K562 (cell line): Measurements from ENCODE around the gene ZNF433. TPM values are rescaled to one million over a fixed set of nuclear protein-coding genes. Genes with fewer than 3 reads are reported as not detected.

Experiments used
- EP400 ChIP-seq: fragments of 450-650 bp; IDR thresholded peaks from 2 replicates; pipeline ENCODE4 v1.6.1; 2017; ENCODE audit warnings: antibody characterized with exemption, mild to moderate bottlenecking, moderate library complexity
- JUN ChIP-seq, 2 experiments: sonication (generic) in 1 of 2; formaldehyde crosslinking in 1 of 2; IDR thresholded peaks; 2 replicates each; pipeline versions ENCODE4 v1.6.1 to v1.8.0; 2012 to 2022; ENCODE audit warnings: borderline replicate concordance in 2 of 2, mild to moderate bottlenecking in 2 of 2, improper control_type of control experiment in 1 of 2, low read depth in 1 of 2, low read length in 1 of 2, missing genetic modification reagents in 1 of 2
- MBD2 ChIP-seq: sonication (generic); IDR thresholded peaks from 2 replicates; pipeline ENCODE4 v1.6.1; 2016; ENCODE audit warnings: low read depth, borderline replicate concordance
- YY1 ChIP-seq, 3 experiments: IDR thresholded peaks; 2 replicates each; pipeline ENCODE4 v1.6.1; 2011; ENCODE audit warnings: low read length in 2 of 3, mild to moderate bottlenecking in 2 of 3, moderate library complexity in 2 of 3, borderline replicate concordance in 1 of 3, control low read depth in 1 of 3, low read depth in 1 of 3; ENCODE audit not compliant: insufficient read depth in 3 of 3, insufficient replicate concordance in 2 of 3, control insufficient read depth in 1 of 3, insufficient read length in 1 of 3; ENCODE audit errors: extremely low read depth in 1 of 3
- polyA plus RNA-seq, 8 experiments: library from polyadenylated mRNA; depleted of rRNA in 4 of 8; stranded (reverse) in 5 of 8; unstranded in 3 of 8; fragments of >200 nt; fragmentation: Nextera tagmentation in 2 of 8; fragmentation: Illumina TruSeq in 1 of 8; extraction: Ambion mirVana in 2 of 8; extraction: Trizol in 1 of 8; gene quantifications; 2 replicates each; pipeline versions ENCODE4 v1.2.1 to v1.2.3, GENCODE V29; 2011 to 2014; ENCODE audit warnings: inconsistent platforms in 1 of 8, missing spikeins in 1 of 8
- total RNA-seq, 7 experiments: library from RNA; depleted of rRNA in 6 of 7; stranded (reverse); fragments of >200 nt in 6 of 7; fragmentation: Illumina TruSeq in 2 of 7; extraction: Trizol in 2 of 7; gene quantifications; 2 replicates each; pipeline versions ENCODE4 v1.2.1 to v1.2.3, GENCODE V29; 2011 to 2021; ENCODE audit warnings: low replicate concordance in 1 of 7
- TF ChIP-seq, protein P1 (sequence below), 2 experiments: IDR thresholded peaks; 2 replicates each; pipeline ENCODE4 v1.6.1; 2011; ENCODE audit warnings: borderline replicate concordance in 1 of 2, control low read depth in 1 of 2, low read depth in 1 of 2, low read length in 1 of 2, mild to moderate bottlenecking in 1 of 2, mixed read lengths in 1 of 2, moderate library complexity in 1 of 2; ENCODE audit not compliant: insufficient read depth in 1 of 2, insufficient read length in 1 of 2, poor library complexity in 1 of 2, severe bottlenecking in 1 of 2; ENCODE audit errors: extremely low read depth in 1 of 2
- TF ChIP-seq, protein P2 (sequence below): sonication (generic); formaldehyde crosslinking; IDR thresholded peaks from 2 replicates; pipeline ENCODE4 v1.8.0; 2022; ENCODE audit warnings: mild to moderate bottlenecking, missing genetic modification reagents, borderline replicate concordance
- TF ChIP-seq, protein P3 (sequence below), 2 experiments: fragments of 450-650 bp; IDR thresholded peaks; 2 replicates each; pipeline ENCODE4 v1.6.1; 2016; ENCODE audit warnings: mild to moderate bottlenecking in 2 of 2, borderline replicate concordance in 1 of 2, low read depth in 1 of 2, moderate library complexity in 1 of 2
- TF ChIP-seq, protein P4 (sequence below): sonication (generic); formaldehyde crosslinking; IDR thresholded peaks from 2 replicates; pipeline ENCODE4 v1.8.0; 2022; ENCODE audit warnings: mild to moderate bottlenecking, missing genetic modification reagents

The ZNF433 gene
- total and polyA plus RNA-seq, 9 of the 15 experiments (the other 6 are each of a cell fraction or from before 2014, with no cell fraction given): 2.0 to 4.1 (median 2.9) TPM

DNA sequence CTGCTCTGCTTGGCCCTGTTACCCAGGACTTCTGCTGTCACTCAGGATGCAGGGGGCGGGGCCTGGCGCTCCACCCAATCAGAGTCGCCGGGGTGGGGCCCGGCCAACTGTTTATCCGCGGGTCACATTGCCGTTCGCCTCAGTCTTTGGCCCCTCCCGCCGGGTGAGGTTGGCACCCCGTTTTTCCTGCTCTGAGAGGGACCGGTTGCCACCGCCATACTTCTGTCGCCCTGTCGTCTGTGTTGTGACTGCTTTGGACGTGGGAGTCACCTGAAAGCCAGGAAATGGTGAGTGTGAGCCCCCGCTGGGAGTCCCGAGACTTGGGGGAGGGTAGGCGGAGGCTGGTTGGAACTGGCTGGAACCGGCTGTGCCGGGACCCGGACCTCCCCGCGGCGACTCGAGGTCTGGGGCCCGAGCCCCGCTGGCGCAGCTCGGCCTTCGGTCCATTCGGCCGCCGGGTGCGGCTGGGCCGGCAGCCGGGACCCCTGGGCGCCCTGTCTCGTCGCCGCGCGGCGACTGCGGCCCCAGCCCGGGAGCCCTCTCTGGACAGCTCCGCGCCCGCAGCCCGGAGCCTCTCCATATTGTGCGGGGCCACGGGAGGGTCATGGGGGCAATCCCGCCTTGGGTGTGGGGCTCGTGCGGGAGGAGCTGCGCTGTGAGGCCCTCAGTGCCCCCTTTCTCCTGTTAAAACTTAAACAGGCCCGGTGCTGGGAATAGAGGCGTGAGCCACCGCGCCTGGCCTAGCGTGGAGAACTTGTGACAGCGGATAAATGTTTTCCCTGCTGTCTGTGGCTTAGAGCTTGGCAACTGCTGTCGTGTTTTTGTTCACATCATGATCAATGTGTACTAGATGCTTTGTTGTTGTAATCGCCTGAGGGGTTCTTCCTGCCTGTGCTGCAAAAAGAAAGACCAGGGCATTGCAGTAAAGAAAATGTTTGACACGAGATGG, 29.4 kb upstream of the ZNF433 start, which contains the start of gene ZNF844 (continued):
- TF ChIP-seq JUN (IDR thresholded peaks at IDR 0.05; ENCODE audit: borderline replicate concordance, low read depth, low read length): no peak
- TF ChIP-seq JUN (CRISPR knock-in tag; IDR thresholded peaks at IDR 0.05; ENCODE audit: borderline replicate concordance): no peak
- TF ChIP-seq EP400: peak; percentile 81
- TF ChIP-seq, protein P1, sequence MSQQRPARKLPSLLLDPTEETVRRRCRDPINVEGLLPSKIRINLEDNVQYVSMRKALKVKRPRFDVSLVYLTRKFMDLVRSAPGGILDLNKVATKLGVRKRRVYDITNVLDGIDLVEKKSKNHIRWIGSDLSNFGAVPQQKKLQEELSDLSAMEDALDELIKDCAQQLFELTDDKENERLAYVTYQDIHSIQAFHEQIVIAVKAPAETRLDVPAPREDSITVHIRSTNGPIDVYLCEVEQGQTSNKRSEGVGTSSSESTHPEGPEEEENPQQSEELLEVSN (IDR thresholded peaks at IDR 0.05; ENCODE audit: borderline replicate concordance in 1 of 2, extremely low read depth in 1 of 2, insufficient read depth in 1 of 2, insufficient read length in 1 of 2, low read depth in 1 of 2, low read length in 1 of 2, poor library complexity in 1 of 2, severe bottlenecking in 1 of 2): peak in 1 of 2 experiments; percentile 27
- no peak for TF ChIP-seq MBD2
- peak in 1 of 3 experiments; percentile 40 for TF ChIP-seq YY1 (IDR thresholded peaks at IDR 0.05; ENCODE audit: borderline replicate concordance in 1 of 3, control insufficient read depth in 1 of 3, extremely low read depth in 1 of 3, insufficient read depth in 3 of 3, insufficient read length in 1 of 3, insufficient replicate concordance in 2 of 3, low read depth in 1 of 3, low read length in 2 of 3)
- TF ChIP-seq, protein P2, sequence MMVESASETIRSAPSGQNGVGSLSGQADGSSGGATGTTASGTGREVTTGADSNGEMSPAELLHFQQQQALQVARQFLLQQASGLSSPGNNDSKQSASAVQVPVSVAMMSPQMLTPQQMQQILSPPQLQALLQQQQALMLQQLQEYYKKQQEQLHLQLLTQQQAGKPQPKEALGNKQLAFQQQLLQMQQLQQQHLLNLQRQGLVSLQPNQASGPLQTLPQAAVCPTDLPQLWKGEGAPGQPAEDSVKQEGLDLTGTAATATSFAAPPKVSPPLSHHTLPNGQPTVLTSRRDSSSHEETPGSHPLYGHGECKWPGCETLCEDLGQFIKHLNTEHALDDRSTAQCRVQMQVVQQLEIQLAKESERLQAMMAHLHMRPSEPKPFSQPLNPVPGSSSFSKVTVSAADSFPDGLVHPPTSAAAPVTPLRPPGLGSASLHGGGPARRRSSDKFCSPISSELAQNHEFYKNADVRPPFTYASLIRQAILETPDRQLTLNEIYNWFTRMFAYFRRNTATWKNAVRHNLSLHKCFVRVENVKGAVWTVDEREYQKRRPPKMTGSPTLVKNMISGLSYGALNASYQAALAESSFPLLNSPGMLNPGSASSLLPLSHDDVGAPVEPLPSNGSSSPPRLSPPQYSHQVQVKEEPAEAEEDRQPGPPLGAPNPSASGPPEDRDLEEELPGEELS (CRISPR knock-in tag): no peak
- TF ChIP-seq, protein P3, sequence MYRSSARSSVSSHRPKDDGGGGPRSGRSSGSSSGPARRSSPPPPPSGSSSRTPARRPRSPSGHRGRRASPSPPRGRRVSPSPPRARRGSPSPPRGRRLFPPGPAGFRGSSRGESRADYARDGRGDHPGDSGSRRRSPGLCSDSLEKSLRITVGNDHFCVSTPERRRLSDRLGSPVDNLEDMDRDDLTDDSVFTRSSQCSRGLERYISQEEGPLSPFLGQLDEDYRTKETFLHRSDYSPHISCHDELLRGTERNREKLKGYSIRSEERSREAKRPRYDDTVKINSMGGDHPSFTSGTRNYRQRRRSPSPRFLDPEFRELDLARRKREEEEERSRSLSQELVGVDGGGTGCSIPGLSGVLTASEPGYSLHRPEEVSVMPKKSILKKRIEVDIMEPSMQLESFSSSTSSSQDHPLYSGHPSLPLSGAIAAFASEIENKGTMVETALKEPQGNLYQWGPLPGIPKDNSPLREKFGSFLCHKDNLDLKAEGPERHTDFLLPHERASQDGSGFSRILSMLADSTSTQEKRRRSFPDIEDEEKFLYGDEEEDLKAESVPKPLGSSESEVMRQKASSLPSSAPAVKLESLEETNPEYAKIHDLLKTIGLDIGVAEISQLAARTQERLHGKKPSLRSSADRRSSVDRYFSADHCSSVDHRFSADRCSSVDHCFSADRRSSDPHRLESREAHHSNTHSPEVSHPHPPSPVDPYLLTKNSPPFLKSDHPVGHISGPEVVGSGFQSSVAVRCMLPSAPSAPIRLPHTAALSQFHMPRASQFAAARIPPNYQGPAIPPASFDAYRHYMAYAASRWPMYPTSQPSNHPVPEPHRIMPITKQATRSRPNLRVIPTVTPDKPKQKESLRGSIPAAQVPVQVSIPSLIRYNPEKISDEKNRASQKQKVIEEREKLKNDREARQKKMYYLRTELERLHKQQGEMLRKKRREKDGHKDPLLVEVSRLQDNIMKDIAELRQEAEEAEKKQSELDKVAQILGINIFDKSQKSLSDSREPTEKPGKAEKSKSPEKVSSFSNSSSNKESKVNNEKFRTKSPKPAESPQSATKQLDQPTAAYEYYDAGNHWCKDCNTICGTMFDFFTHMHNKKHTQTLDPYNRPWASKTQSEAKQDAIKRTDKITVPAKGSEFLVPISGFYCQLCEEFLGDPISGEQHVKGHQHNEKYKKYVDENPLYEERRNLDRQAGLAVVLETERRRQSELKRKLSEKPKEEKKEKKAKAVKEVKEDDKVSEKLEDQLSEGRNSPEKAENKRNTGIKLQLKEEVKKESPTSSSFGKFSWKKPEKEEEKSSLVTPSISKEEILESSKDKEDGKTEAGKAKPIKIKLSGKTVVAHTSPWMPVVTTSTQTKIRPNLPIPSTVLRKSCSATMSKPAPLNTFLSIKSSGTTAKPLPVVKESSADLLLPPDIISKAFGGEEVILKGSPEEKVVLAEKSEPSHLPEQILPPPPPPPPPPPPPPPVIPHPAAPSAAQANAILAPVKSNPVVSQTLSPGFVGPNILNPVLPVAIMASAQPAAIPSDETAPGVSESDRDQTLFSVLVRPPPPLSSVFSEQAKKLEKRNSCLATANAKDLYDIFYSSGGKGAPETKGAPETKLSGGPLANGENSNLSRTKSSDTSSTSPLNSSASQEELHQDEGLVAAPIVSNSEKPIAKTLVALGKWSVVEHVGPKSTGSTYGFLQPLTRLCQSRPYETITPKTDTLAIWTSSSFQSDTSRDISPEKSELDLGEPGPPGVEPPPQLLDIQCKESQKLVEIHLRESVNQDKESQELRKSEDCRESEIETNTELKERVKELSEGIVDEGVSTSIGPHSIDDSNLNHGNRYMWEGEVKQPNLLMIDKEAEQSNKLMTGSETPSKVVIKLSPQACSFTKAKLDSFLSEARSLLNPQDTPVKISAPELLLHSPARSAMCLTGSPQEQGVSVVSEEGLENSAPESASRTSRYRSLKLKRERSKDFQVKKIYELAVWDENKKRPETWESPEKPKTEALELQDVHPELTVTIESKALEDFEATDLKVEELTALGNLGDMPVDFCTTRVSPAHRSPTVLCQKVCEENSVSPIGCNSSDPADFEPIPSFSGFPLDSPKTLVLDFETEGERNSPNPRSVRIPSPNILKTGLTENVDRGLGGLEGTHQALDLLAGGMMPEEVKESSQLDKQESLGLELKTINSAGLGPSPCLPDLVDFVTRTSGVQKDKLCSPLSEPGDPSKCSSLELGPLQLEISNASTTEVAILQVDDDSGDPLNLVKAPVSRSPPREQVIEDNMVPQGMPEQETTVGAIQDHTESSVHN (IDR thresholded peaks at IDR 0.05; ENCODE audit: borderline replicate concordance in 1 of 2, low read depth in 1 of 2): no peak
- TF ChIP-seq, protein P4, sequence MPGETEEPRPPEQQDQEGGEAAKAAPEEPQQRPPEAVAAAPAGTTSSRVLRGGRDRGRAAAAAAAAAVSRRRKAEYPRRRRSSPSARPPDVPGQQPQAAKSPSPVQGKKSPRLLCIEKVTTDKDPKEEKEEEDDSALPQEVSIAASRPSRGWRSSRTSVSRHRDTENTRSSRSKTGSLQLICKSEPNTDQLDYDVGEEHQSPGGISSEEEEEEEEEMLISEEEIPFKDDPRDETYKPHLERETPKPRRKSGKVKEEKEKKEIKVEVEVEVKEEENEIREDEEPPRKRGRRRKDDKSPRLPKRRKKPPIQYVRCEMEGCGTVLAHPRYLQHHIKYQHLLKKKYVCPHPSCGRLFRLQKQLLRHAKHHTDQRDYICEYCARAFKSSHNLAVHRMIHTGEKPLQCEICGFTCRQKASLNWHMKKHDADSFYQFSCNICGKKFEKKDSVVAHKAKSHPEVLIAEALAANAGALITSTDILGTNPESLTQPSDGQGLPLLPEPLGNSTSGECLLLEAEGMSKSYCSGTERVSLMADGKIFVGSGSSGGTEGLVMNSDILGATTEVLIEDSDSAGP (CRISPR knock-in tag): no peak
